HG03460 (cell line): Measurements from ENCODE around the gene CYCS.
"Not testable (repeated sequence)": the region's sequence is repeated elsewhere in the genome, so short reads cannot be mapped to it uniquely, and the experiment has no call there.

ENCODE experiments used
- ATAC-seq: cut with Tn5 transposase; IDR thresholded peaks from one replicate; pipeline ENCODE4 v1.9.1; 2021; ENCODE audit not compliant: unreplicated experiment

CYCS gene

DNA sequence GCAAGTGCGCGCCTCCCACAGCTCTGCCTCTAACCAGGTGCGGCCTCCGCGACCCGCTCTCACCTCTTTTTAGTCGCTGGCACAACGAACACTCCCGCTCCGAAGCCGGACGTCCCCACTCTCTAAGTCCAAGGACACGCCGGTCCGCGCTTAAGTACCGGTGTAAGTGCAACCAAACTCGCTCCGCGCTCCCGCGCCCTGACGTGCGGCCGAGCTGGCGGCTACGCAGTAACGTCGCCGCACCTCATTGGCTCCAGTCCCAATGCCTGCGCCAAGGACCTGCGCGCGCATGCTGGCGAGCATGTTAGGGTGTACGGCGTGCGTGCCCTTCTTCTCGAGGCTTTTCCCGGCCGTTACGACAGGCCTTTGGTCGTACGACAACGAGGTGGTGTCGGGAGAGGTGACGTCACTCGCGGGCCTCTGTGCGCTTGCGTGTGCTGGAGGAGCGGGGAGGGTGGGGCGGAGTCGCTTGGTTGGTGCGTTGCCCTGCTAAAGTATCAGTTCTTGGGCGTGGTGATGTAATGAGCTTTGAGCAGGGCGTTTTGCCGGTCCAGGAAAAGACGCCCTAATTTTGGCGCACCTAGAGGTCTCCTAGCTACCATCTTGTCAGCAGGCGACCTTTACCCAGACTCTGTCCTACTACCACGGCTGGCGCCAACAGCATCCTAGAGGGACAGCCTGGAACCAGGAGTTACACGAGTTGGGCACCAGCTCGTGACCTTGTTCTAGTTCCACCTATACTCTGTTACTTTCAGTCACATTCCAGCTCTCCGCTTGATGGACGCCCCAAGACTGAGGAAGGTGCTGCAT, at the start of gene CYCS:
Gene CYCS, minus strand, starts transcription at position 124 of the 810 bp plus-strand sequence. CDS start 1,141 bp downstream, outside the sequence.
- peak; percentile 94 for ATAC-seq

DNA sequence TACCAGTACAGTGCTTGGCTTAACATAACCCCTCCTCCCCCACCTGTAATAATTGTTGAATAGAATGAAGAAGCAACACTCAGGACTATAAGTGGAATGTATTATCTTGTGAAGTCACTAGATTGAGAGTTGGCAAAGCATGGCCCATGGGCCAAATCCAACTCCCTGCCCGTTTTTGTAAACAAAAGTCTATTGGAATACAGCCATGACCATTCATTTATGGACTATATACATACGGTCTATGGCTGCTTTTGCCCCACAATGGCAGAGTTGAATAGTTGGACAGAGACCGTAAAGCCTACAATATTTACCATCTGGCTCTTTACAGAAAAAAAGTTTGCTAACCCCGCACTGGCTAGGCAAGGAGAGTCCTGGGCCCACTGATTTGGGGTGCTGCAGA, 48.1 kb upstream of the CYCS start:
- no peak for ATAC-seq

DNA sequence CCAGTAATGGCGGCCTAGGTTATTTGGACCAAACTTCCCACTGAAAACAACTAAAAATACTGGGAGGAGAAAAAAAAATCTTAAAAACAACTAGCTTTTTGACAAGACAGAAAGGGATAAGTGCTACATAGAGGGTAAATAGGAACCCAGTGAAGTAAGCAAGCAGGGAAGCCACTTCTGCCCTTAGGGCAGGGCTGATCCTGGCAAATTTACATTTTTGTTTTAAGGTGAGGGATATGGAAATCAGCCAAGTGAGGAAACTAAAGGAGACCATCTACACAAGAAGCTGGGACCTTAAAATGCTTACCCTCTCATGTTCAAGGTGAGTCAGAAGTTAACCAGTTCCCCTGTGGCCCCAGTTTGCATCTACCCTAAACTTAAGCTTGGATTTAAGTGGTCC, 46.5 kb upstream of the CYCS start:
- ATAC-seq = no peak

DNA sequence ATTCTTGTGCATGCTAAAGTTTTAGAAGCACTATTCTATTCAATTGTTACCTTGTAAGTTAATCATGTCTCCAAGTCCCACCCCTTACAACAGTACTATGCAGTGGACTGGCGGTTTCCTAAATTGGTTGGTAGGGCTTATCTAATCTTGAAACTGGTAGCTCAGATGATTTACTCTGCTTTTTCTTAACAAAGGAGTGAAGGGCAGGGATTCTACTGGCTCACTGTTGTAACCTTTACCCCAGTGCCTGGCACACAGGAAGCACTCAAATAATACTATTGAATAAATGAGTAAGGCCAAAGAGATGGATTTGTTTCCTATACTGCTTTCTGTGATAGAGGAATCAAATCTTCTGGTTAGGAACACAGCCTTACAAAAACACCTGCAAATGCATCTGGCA, 46.0 kb upstream of the CYCS start:
- ATAC-seq = no peak

DNA sequence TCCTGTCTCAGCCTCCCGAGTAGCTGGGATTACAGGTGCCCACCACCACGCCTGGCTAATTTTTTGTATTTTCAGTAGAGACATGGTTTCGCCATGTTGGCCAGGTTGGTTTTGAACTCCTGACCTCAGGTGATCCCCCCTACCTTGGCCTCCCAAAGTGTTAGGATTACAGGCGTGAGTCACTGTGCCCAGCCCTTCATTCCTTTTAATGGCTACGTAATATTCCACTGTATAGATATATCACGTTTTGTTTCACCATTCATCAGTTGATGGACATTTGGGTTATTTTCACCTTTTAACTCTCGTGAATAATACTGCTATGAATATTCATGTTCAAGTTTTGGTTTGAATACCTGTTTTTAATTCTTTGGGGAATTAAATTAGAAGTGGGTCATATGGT, 44.6 kb upstream of the CYCS start:
- ATAC-seq = no peak

DNA sequence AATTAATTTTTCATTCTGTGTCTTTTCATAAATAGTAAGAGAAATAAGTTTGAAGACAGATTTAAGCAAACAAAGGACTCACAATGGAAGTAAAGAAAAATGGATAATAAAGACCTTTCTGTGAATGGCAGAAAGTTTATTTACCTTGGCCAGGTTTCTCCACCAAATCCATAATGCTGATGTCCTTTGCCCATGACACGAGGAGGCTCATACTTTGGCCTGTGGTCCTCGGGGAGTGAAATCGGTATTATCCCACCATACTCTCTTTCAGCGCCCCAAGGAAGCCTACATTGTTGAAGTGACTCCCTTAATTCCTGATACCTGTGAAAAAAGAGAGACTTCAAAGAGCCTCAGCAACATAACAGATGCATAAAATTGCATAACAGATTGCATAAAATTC, 43.1 kb upstream of the CYCS start:
- ATAC-seq = no peak

DNA sequence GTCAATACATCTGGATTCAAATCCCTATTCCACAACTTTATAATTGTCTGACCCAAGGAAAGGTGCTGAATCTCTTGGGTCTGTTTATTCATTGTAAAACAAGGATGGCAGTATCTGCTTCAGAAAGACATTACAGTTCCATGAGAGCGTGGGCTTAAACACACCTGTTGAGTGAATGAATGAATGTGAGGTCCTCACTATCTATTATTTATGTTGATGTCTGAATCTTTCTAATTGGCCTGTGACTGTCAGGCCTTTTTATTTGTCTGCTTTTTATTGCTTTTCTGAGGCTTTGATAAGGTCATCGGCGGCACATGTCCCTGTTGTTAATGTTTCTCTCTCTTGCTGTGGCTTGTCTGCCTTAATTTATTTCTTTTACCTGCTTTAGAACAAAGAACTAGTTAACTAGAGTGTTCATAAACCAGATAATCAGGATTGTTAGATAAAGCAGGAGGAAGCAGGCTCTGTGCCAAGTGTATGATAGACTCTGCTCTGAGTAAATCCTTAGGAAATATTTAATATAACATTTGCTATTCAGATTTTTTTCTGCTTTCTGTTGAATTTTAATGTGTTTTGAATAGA, 42.3 kb upstream of the CYCS start:
- no peak for ATAC-seq

DNA sequence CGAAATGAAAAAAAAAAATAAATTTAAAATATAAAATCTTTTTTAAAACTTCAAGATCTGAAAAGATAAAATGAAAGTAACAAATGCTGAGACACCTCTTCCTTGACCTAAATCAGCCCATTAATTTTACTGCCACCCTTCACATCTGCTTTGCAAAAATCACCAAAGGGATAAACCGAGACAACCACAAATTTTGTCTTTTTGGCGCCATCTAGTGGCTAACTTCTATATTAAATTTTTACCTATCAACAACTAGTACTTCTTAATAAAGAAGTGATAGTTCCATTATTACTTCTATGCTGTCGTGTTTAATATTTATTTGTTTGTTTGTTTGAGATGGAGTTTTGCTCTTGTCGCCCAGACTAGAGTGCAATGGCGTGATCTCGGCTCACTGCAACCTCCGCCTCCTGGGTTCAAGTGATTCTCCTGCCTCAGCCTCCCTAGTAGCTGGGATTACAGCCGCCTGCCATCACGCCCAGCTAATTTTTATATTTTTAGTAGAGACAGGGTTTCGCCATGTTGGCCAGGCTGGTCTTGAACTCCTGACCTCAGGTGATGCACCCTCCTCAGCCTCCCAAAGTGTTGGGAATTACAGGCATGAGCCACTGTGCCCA, 35.0 kb upstream of the CYCS start:
- not testable (repeated sequence) for ATAC-seq

DNA sequence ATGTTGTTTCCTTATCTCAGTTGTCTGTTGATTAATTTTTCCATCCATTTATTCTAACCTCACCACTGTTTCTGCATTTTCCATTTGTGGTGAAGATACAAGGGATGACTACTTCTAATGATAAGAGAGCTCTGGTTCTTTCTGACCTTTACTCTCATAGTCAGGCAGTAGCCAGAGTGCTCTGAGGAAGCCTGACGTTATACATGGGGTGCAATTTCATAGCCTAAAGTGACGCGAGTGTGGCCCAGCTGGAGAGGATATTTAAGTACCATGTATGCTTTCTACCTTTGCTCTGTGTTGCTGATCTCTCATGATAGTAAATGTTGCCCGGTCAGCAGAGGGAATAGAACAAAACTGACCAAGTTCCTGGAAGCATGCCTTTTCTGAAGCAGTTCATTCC, 33.9 kb upstream of the CYCS start:
- ATAC-seq = no peak

DNA sequence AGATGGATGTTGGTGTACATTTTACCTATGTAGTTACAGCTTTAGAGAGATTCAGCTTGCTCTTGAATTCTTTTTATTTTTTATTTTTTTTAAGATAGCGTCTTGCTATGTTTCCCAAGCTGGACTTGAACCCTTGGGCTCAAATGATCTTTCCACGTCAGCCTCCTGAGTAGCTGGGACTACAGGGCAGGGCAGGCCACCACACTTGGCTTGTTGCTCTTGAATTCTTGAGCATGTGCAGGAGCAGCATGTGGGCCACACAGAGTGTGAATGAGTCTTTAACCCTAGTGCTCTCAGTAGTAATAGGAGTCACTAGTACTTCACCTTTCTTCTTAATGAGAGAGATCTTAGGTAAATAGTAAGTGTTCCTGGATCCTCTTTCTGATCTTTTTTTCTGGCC, 26.7 kb upstream of the CYCS start:
- no peak for ATAC-seq

DNA sequence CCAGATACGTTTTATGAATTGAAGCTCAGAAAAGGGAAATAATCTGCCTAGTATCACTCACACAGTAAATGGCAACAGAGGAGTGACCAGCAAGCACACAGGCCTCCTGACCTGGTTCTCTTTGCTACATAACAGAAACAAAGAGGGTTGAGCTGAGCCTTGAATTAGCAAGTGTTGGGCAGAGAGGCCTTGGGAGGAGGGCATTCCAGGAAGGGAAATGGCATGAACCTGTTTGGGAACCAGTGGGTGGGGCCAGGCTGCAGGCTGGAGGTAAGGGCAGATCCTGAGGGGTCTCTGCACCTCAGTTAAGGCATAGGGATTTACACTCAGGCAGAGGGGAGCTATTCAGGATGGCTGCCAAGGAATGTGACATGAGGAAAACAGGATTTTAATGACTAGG, 24.8 kb upstream of the CYCS start:
- no peak for ATAC-seq

DNA sequence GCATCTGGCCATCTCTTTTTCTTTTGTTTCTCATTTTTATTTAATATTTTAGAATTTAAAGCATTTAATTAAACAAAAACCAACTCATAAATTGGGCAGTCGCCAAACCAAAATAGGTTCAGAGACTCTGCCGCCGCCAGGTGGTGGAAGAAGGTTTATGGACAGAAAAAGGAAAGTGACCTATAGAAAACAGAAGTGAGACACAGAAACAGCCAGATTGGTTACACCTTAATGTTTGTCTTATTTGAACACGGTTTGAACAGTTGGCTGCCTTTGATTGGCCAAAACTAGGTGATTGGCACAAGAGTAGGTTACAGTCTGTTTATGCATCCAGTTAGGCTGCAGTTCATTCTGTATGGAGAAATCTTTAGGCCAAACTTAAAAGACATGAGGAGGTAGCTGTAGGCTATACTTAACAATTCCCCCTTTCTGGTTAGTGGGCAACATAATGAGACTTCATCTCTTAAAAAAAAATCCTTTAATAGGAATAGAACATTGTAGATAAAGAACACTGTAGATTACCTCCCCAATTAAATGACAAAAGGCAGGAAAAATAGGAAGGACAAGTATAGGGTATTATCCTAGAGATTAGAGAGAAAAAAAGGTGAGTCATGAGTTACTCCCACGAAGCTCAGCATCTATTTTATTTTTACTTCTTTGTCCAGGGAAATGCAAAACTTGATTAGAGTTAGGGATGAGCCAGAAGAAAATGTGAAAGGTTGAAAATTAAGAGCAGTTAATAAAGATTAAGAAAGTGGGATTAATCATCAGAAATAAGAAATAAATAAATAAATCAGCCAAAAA, 23.9 kb upstream of the CYCS start:
- ATAC-seq = no peak

DNA sequence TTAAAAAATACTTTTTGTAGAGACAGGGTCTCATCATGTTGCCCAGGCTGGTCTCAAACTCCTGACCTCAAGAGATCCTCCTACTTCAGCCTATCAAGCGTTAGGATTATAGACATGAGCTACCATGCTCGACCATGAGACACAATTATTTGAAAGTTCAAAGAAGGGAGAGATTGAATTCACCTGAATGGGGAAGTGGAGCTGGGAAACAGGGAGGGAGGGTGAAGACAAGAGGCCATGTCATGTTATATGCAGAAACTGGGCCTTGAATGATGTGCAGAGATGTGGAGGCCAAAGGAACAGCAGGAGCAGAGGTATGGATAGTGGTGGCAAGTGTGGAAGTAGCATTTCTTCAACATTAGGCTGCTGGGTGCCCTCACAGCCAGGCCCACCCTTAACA, 18.7 kb upstream of the CYCS start:
- no peak for ATAC-seq

DNA sequence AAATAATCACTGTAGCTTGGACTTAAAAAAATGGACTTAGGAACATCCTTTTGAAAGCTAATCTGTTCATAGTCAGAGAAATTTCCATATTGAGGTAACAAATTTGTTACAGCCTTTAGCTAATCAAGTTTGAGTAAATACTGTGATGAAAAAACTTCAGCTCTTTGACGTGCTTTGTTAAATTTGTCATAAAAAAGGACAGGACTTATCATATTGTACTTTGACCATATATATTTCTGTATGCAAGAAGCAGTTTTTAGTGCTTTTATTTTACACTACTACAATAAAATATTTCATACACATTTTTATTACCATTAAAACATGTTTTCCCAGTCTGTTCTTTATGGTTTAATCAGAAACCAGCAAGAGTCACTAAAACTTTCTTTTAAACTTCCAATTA, 14.5 kb upstream of the CYCS start:
- no peak for ATAC-seq

DNA sequence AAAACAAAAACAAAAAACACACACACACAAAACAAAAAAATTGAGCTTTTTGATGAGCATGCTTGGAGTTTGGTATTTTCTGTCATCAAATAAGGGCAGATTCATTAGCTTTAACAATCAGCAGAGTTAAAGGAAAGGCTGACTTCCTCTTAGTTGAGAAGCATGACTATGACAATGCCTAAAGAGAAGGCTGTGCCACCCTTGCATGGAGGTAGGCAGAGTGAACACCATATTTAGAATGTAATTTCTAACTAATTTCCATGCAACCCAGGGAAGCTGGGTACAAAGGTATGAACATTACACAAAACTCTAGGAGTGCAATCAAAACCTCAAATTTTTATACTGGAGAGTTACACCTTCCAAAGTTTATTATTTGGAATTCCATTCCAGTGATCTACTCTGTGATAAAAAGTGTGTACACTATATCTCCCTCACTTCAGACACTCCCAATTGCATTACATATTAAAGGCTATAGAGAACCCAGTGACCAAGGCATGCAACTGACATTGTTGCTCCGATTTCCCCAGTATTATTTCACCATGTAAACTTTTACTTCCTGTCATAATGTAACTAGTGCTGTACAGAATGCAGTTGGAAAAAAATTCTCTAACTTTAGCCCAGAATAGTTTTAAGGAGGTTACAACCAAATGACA, 9.4 kb upstream of the CYCS start:
- ATAC-seq = no peak

DNA sequence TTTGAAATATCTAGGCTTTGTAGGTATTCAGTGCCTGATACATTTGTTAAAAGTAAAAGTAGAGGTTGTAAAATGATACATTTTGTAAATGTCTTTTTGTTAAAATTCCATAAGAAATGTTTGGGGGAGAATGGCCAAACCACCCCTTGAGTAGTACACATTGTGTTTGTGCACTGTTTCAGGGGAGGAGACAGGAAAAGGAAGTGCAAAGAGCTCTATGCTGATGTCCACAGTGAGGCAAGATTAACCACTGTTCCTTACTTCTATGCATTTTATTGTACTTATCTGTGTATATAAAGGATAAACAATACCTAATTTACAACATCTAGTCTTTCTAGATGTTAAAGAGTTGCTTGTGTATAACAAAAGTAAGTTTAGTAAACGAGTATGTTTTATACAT, 7.4 kb upstream of the CYCS start:
- ATAC-seq = no peak

DNA sequence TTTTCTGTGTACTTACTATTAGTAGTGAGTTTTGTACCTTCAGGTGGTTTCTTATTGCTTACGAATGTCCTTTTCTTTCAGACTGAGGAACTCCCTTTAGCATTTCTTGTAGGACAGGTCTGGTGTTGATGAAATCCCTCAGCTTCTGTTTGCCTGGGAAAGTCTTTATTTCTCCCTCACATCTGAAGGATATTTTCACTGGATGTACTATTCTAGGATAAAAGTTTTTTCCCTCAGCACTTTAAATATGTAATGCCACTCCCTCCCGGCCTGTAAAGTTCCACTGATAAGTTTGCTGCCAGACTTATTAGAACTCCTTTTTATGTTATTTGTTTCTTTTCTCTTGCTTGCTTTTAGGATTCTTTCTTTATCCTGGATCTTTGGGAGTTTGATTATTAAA, 1.7 kb upstream of the CYCS start:
- ATAC-seq = no peak

DNA sequence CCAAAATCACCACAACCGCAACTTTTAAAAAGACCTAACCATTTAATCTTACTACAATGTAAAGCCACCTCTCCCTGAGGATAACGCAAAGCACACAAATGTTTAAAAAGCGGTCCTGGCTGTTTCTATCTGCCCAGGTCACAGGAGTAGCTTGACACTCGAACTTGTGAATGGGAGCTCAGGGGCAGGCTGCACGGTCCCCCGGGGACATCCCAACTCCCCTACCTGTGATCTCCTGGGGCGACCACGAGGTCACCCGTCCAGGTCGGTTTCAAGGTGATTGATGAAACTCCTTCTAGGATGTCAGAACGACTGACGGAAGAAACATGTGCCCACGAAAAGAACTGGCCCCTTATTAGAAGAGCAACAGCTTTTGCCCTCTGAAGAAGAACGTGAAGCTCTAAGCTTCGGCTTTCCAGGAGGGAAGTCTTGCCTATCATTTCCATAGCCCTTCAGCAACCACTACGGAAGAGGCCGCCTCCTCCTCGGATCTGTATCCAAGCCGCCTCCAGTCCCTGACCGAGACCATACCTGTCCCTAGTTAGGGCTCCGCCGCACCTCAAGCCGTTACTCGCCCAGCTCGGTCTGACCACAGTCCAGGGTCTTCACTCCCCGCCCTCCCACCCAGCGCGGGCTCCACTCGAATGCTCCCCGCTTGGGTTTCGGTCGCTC, 459 bp downstream of the CYCS start:
- ATAC-seq = no peak

DNA sequence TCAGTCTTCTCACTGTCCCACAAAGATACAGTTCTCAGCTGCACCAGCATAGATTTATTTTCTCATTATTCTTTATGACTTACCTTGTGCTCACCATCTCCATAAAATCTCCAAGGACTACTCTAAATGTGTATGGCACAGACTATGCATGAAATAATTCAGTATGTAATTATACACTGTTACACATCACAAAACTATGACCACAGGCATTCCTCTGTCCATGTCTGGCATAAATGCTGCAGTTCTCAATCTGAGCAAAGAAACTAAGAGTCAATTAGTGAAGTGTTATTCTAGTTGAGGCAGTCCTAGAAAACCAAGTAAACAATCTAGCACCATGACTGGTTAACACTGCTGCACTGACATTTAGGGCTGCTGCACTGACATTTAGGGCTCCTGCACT, 2.7 kb downstream of the CYCS start:
- no peak for ATAC-seq

DNA sequence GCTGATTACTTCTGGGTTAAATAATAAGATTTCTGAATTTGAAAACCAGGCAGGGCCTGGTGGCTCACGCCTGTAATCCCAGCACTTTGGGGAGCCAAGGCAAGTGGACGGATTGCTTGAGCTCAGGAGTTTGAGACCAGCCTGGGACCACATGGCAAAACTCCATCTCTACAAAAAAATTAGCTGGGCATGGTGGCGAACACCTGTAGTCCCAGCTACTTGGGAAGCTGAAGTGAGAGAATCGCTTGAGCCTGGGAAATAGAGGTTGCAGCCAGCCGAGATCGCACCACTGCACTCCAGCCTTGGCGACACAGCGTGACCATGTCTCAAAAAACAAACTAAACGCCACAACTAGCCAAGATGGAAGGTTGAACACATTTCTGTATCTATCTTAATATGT, 3.5 kb downstream of the CYCS start:
- ATAC-seq = no peak

DNA sequence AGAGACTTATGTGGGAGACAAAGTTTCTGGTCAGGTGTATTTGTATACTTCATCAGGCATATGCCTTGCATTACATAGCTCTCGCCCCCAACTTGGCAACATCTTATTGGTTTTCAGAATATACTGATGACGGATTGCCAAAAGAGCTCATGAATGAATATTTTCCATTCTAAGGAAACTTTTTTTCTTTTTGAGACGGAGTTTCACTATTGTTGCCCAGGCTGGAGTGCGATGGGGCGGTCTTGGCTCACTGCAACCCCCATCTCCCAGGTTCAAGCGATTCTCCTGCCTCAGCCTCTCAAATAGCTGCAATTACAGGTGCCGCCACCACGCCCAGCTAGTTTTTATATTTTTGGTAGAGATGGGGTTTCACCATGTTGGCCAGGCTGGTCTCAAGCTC, 6.0 kb downstream of the CYCS start:
- no peak for ATAC-seq
